Kidney tubule cell (primary cell): ENCODE data around the gene ACVR1B.

Experiments used
- DNase-seq: peaks from one replicate; pipeline ENCODE4 v3.0.0-alpha.2; 2018; ENCODE audit warnings: low spot score

The ACVR1B gene

DNA sequence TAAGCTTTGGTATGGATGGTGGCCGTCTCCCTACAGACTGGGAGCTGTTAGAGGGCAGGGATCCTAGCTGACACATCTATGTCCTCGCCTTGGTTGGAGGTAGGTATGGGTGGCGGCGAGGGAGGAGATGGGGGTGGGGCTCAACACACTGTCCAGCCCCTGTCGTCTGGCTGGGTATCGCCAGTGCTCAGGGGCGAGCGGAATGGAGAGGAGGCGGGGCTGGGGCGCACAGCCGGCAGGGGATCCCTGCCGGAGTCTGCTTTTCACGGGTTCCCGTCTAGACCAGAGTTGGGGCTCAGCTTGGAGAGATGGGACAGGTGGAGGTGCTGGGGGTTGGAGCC is 71.3 kb downstream of the ACVR1B start:
- peak; percentile 57 for DNase-seq

- DNase-seq: peak; percentile 88
Measured at GRCh38 chr12:52023182-52023975, 71.9 kb downstream of the ACVR1B start.

GRCh38 chr12:52023976-52024688 is 72.6 kb downstream of the ACVR1B start:
- DNase-seq: no peak

GRCh38 chr12:52024845-52025230 is 73.3 kb downstream of the ACVR1B start:
- peak; percentile 63 for DNase-seq

DNA sequence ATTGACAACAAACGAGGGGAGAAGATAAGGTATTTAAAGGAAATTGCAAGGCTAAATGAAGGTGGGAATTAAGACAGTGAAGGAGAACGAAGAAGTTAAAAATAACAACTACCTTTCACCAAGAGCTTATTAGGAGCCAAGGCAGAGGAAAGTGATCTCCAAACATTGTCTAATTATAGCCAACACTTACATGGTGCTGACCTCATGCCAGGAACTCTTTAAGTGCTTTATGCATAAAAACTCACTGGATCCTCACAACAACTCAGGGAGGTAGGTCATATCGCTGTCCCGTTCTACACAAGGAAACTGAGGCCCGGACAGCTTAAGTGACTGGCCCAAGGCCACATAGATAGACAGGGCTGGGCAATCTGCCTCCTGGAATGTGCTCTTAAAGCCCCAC is 74.8 kb downstream of the ACVR1B start:
- DNase-seq: no peak

DNA sequence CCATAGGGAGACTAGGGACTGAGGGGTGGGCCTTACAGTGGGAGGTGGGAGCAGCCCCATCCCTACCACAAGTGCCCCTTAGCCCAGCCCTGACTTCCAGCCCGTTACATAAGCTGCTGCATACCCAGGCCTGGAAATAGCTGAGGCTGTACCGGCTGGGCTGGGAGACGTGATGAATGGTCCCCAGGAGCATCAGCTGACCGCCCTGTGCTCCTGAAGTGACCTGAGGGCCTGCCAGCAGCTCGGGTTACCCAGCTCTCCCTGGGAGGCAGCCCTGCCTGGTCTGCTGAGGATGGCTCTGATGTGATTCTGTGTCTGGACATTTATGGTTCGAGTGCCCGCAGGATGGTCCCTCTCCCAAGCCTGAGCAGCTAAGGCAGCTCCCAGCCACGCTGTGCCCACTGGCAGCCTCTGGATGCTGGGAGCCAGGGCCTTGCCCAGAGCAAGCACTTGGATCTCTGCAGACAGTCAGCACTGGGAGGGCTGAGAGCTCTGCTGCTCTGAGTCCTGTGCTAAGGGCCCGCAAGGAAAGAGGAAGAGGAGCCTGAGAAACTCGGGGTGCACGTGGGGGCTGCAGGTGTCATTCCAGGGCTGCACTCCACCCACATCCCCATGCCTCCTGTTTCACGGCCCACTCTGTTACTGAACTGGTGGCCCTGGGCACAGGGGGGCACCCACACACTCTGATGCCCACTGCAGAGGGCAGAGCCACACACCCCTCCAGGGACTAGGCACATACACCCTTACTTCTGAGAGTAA is 75.8 kb downstream of the ACVR1B start:
- no peak for DNase-seq

DNA sequence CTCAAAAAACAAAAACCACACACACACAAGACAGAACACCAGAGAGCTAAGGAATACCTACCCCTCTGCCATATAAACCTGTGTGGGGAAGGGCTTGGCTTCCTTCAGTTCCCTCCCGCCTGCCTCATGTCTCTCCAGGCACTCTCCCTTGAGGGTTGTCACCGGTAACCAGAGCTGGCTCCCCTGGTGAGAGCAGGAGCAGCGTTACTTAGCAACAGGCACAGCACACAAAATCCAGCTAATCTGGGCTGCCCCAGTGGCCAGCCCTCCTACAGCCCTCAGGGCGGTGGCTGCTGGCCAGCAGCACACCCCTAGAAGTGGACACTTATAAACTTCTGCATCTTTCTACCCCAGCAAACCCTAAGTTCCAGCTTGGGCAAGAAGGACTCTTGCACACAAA is 78.2 kb downstream of the ACVR1B start:
- DNase-seq: peak; percentile 54

- DNase-seq: peak; percentile 30
Measured at GRCh38 chr12:52032446-52032803, 80.9 kb downstream of the ACVR1B start.

- peak; percentile 96 for DNase-seq
Measured at GRCh38 chr12:52032804-52033445, 81.4 kb downstream of the ACVR1B start.

DNA sequence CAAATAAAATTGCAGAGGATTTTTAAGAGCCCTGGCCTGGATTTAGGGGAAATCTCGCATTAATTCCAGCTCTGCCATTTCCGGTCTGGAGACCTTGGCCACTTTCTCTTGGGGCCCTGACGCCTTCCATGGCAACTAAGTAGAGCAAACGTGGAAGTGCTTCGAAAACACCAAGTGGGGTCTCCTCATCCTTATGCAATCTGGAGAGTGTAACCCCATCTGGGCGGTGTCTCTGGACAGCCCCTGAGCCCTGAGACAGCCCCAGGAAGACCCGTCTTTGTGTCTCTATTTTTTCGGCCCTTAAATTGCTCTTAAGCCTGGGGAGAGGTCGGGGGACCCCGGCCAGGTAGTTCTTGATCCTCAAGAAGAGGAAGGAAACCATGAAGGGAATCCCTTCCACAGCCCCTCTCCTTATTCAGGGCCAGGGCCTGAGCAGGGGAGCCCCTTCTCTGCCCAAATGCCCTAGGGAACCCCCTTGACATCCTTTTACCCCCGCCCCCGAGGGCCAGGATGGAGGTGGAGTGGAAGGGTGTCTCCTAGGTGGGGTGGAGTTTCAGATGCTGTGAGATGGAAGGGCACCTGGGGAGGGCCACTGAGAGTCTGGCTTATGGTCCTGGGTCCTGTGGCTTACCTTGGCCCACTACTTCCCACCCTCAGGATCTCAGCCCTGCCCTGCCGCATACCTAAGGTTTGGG is 82.1 kb downstream of the ACVR1B start:
- DNase-seq: no peak

DNA sequence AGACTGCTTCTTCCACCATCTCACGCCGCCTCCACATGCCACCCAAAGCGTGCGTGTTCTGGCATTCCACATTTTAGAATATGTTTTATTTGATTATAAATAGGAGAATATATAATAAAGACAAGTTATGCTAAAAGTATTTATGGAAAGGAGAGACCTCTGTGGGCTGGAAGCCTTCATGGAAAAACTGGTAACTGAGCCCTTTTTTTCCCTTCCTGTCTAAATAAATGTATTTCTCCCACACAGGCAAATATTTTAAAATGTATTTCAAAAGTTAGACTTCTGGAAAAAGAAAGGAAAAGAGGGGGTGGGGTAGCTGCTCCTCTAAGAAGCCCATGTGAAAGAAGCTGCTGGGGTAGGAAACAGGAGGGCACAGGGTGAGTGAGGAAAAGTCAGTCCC is 83.7 kb downstream of the ACVR1B start:
- DNase-seq: no peak

GRCh38 chr12:52035926-52036325 is 84.4 kb downstream of the ACVR1B start:
- DNase-seq: no peak

DNA sequence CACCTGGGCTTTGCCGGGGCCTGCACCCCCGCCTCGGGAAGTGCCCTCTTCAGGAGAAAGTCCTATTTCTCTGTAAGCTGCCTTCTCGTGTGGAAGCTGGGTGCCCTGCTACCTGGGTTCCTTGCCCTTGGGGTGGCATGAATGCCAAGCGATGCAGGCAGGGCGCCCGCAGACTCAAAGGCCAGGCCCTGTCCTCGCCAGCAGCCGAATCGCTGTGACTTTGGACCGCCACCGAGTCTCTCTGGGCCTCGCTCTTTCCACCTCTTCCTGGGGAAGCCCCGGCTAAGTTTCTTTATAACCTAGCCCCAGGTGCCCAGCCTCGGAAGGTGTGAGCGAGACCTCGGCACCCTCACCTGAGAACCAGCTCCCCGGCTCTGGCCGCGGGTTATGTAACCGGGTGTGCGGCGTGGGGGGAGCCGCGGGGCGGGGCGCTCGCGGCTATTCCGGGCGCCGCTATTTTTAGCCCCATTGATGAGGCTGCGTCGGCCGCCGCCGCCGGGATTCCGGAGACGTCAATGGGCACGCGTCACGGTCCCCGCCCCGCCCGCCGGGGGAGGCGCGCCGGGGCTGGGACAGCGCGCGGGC is 85.2 kb downstream of the ACVR1B start:
- DNase-seq: peak; percentile 76

DNA sequence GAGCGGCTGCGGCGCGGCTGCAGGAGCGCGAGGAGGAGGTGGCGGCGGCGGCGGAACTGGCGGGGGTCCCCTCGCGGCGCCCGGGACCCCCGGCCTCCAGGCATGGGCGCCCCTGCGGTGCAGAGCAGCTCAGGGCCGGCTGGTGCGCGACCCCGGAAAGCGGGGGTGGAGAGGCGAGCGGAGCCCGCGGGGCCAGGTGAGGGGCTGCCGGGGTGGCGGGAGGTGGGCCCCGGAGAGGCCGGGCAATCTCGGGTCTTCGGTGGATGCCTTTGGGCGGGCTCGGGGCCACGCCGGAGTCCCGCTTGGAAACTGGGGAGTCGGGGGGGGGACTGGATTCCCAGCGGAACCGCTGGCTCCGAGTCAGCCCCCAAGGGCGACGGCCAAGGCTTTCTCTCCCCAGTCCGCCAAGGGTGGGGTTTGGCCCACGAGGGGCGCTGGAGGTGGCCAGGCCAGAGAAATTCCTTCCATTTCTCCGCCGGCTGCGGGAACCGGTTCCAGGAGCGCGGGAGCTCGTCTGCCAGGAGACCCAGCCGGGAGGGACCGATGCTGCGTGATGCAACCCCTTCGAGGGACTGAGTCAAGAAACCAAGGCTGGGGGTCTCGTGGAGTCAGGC is 85.9 kb downstream of the ACVR1B start:
- peak; percentile 27 for DNase-seq

GRCh38 chr12:52038447-52038846 is 86.9 kb downstream of the ACVR1B start:
- DNase-seq: no peak

DNA sequence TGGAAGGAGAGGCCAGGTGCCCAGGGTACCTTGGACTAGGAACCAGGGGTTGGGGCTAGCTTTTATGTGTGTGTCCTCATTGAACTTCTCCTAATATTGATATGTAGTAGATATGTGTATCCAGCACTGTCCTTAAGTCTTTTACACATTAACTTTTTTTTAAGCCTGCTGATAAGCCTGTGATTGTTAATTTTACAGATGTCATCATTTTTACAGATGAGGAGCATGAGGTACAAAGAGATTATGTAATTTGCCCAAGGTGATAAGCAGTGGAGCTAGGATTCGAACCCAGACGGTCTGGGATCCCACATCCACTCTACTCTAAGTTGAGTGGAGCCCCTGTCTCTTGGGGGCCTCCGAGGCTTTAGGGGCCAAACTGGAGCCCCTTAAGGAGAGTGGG is 89.5 kb downstream of the ACVR1B start:
- DNase-seq: no peak

DNA sequence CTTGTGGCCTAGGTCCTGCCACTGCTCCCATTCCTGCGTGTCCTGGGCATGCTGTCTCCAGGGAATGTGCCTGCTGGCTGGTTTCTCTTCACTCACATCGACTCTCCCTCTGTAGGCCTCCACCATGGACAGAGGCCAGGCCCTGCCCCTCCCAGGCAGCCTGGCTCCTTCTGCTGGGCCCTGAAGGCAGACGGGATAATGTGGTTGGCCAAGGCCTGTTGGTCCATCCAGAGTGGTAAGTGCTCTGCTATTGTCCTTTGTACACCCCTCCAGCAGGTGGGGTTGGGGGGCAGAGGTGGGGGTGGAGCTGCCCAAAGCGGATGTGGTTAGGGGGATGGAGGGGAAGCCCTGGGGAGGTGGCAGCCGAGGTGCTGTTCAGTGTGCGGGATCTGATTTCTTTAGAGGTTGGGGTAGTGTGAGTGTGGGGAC is 90.2 kb downstream of the ACVR1B start:
- DNase-seq: no peak

DNA sequence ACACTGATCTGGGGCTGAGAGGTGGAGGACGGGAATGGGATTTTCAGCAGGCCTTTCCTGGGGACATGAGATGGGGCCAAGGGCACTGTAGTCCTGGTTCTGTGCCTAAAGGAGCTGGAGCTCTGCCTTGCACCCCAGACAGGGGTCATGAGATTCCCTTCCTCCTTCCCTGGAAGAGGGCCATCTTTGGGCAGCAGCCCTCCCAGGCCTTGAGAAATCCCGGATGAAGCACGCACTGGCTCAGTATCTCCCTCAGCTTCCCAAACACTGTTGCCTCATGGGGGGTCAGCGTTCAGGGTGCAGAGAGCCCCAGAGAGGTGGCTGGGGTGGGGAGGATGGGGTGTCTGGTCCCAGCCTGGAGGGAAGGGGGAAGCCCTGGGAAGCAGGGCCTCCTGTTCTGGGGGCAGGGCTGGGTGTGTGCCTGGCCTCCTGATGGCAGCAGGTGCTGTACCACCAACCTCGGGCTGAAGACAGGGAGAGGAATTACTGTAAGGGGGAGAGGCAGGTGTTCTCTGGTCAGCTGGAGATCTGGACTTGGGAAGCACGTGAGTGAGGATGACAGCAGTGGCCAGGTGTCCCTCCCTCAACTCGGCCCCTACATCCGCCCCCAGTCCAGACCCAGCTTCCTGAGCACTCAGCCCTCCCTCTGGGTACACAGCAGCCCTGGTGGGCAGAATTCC is 91.3 kb downstream of the ACVR1B start:
- DNase-seq: no peak

GRCh38 chr12:52043386-52044212 is 92.1 kb downstream of the ACVR1B start:
- no peak for DNase-seq
